HG03432 (cell line): ENCODE measurements around the gene ZBED3.

ENCODE experiments used
- ATAC-seq: cut with Tn5 transposase; IDR thresholded peaks from one replicate; pipeline ENCODE4 v1.9.1; 2021; ENCODE audit warnings: mild to moderate bottlenecking, moderate library complexity; ENCODE audit not compliant: unreplicated experiment

The ZBED3 gene

DNA sequence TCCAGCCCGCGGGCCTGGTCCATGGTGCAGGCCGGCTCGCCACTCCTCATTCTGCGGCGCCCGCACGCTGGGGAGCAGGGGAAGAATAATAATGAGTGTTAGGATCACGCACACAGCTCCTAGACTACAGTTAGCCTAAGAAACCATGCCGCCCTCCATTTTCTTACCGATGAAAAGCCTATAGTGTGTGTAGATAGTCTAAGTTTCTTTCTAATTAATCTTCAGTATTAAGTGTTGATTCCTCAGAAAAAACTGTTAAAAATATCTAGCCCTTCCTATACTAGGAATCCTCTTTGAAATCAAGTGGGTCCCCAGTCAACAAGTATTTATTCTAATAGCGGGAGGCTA, 9.3 kb downstream of the ZBED3 start:
- ATAC-seq = no peak

DNA sequence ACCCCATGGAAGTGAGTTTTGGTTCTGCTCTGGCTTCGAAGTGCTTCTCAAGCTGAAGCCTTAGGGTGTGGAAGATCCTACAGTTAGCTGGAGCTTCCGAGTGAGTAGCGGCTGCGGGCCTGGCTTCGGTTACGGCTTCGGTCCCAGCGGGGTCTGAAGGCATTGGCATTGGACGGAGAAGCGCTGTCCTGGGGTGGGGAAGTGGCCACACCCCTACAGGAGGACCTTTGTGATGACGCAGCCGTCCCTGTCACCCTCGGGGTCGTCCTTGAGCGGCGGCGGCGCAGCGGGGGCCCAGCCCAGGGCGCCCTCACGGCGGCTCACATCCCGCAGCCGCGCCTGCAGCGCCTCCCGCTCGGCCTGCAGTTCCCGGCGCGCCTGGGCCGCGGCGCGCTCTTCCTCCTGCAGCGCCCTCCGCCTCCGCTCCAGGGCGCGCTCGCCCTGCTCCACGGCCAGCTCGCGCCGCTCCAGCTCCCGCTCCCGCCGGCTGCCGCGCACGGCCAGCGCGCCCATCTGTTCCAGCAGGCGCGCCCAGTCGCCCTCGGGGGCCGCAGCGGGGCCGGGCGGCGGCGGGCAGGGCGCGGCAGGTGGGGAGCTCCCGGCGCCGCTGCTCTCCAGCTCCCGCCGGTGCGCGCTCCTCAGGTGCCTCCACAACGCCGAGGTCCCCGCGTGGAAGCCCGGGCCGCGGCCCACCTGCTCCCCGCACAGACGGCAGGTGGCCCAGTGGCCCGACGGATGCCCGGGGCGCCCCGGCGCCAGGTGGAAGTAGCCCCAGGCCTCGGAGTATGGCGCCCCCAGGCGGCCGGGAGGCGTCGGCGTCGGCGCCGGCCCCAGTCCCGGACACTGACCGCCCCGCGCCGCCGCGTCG, 9.9 kb downstream of the ZBED3 start:
- peak; percentile 91 for ATAC-seq

DNA sequence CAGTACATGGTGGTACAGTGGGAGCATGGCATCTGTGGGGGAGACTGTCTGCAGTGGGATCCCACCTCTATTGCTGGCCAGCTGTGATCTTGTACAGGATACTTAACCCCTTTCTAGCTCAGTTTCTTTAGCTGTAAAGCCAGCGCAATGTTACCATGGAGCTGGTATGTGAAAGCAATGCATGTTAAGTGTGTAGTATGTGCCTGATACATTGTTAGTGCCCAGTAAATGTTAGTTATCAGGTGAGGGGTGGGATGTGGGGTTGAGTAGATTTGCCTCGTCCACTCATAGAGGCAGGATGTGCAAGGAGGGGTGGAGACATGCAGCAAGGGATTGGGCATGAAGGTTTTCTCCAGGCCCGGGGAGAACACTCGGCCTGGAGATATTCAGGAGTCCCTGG, 12.3 kb downstream of the ZBED3 start:
- no peak for ATAC-seq

DNA sequence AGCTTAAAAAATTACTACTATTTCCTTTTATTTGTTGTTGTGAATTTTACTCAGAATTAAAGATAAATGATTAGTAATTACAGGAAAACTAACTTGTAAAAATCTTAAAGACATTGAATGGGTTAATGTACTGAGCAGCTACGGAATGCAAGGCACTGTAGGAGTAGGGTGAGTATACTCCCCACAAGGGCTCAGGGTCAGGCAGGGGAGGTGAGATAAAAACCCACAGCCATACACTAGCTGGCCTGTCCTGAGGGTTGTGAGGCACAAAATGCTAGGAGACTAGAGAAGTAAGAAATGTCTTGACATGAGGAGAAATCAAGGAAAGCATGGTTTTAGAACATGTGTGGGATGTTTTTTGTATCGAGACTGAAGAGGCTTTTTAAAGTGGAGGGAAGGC, 13.4 kb downstream of the ZBED3 start:
- no peak for ATAC-seq

DNA sequence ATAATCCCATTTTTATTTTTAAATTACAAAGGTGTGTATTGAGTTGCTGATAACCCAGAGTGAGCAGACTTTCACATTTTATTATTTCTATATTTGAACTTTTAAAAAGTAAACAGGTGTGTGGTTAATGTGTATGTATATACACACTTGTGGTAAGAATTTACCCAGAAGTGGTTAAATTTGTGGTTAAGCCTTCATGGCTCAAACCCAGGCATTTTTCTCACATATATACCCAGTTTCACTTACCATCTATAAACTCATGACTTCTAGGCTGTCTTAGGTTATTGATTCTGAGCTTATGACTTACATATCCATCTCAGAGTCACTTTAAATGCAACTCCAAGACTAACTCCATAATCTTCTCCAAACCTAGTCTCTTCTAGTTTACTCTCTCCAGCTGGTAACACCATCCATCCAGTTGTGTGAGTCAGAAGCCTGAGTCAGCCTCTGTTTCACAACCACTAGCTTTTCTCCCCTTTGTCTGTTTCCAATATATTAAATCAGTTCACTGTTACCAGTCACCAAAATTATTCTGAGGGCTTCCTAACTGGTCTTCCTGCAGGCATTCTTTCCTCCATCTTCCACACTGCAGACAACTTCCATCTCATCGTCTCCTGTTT, 20.2 kb downstream of the ZBED3 start:
- ATAC-seq = peak; percentile 72

DNA sequence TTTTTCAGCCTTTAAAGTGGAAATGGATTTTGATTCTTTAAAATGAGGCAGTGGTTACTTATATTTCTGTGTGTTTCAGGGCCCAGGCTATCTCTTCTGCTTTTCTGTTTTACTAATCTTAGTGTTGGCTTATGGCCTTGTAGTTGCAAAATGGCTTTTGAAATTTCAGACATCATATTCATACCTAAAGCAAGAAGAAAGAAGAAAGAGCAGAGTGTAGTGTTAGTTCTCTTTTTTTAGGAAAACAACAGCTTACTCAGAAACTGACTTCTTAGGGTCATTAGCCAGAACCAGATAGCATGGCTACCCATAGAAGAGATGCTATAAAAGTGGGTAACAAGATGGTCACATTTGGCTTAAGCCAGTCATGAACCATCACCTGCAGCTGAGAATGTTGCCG, 20.9 kb downstream of the ZBED3 start:
- ATAC-seq = peak; percentile 28

DNA sequence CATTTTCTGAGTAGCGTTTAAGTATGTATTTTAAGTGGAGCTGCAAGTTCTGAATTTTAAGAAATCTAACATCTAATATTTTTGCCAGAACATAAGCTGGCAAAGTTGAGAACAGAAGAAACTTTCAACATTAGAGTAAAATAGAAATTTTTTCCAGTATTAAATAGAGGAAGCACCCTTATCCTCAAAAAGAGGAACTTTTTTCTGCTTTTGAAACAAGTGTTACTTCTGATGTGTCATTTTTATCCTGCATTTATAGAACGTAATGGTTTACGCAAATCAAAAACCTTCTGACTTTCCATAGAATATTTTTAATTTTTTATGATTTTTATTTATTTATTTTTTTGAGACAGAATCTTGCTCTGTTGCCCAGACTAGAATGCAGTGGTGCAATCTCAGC, 21.8 kb downstream of the ZBED3 start:
- ATAC-seq = no peak

DNA sequence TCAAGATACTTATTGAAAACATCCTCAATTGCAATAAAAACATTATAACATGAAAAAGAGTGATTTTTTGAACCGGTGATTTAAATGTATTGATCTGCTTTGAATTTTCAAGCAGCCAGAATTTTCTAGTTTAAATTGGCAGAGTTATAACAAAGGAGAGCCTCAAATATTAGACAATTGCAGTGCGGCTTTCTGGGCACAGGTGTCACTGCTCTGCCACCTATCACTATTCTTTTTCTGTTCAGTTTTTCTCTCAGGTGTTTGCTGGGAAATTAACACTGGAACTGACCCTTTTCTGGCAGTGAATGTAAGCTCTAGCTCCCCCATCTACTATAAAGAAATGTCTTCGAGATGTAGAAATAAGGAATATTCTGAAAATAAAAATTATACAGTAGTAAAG, 23.0 kb downstream of the ZBED3 start:
- no peak for ATAC-seq

DNA sequence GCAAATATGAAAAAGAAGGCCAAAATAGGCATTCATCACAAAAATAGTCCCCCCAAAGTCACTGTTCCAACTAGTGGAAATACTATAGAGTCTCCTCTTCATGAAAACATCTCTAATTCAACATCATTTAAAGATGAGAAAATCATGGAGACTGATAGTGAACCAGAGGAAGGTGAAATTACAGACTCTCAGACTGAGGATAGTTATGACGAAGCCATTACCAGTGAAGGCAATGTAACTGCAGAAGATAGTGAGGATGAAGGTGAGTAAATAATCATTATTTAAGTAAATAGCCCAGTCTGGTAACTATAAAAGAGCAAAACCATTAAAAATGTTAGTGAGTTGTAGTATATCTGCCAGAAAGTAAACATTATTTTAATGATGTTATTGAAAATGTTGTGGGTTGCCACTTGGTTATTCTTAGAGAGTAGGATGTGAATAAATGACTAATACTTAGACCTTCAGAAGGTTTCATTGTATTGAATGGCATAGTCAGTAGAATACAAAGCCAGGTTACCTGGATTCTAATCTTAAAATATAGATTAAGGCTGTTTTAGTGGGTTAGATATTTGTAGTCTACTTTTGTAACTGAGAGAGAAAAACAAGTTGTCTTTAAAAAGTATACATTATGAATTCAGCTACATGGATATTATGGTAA, 40.5 kb downstream of the ZBED3 start:
- no peak for ATAC-seq

DNA sequence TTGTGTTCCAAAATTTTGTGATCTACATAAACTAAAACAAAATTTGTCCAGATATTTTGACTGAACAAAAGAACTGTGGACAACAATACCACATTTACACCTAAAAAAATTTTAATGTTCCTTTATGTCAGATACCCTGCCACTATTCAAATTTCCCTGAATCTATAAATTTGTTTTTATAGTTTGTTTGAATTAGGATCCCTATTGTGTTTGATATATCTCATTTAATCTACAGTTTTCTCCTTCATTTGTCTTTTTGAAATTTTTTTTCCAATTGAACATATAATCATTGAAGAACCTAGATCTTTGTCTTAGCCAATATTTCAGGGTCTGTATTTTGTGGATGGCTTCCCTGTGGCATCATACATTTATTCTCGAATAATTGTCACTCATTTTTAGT, 51.1 kb downstream of the ZBED3 start:
- no peak for ATAC-seq

DNA sequence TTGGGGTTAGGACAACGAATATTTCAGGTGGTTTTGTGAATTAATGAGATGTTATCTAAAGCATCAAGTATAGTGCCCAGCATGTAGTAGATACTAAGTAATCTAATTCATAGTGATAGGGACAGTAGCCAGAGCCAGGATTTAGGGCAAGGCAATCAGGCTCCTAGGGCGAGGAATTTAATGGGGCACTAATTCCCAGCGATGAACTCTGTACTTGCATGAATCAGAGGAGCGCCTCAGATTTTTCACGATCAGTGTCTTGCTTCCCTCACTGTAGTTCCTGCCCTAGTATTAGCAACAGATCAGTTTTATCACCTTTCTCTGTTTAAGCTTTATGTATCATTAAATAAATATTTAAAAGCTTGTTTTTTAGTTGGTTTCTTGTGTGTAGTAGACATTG, 53.7 kb downstream of the ZBED3 start:
- ATAC-seq = no peak

DNA sequence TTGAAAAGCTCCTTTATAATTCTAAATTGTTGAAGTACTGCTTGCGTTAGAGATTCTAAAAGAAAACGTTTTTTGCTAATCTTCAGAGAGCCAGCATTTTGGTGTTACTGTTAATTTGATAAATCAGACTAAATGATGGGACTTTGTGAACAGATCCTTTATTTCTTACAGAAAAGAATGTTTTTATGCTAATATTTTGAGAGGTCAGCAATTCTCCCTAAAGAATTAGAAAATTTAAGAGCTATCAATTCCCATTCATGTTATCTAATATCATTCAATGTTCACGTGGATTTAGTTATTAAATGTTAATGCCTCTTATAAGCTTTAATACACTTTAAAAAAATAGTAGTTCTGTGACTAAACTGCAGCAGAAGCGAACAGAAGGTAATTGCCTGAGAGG, 54.5 kb downstream of the ZBED3 start:
- no peak for ATAC-seq

DNA sequence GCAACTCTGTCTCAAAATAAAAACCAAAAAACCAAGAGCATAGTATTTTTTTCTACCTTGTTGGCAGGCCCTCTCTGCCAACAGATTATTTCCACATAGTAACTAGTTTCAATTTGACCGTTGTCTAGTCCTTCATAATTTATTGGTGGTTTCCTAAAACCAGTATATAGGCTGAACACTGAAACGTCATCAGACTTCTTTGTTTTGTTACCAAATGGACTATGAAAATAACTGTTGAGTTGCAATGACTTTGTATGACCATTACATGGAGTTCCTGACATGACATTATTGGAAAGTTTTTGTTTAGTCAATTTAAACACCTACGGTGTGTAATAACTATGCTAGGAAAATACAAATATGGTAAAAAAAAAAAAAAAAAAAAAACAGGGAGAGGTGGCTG, 55.2 kb downstream of the ZBED3 start:
- ATAC-seq = no peak

DNA sequence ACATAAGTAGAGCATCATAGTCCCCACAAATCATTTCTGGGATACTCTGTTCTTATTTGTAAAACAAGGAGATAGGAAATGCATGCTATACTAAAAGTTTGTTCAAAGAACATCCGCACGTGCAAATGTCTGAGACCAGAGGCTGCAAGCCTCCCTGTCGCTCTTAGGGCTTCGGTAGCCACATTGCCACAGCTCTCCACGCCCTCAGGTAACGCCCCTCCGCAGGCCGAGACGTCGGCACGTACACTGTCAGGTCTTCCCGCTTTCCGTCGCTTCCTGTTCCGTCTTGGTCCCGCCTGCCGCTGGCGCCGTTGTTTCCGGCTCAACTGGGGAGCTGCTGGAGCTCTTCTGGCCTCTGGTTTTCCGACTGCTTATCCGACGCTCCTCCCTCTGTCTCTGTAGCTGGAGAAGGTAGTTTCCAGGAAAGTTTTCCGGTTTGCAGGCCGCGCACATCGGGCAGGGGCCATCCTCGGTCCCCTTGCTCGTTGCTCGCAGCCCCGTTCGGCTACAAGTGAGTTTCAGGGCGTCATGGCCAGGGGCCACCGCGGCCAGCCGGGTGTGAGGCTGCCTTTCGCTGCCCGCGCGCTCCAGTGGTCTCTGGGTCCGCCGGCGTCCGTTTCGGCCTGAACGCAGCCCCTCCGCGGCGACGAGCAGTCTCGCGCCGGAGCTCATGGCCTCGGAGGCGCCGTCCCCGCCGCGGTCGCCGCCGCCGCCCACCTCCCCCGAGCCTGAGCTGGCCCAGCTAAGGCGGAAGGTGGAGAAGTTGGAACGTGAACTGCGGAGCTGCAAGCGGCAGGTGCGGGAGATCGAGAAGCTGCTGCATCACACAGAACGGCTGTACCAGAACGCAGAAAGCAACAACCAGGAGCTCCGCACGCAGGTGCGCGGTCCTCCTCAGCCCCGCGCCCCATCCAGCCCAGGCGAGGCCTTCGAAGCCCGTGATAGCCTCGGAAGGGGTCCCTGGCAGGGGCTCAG, 56.7 kb downstream of the ZBED3 start, which contains the start of gene AGGF1:
Gene AGGF1, plus strand, starts transcription at position 308 of the 975 bp plus-strand sequence. Its CDS starts 363 bp downstream, at position 671.
- peak; percentile 98 for ATAC-seq

DNA sequence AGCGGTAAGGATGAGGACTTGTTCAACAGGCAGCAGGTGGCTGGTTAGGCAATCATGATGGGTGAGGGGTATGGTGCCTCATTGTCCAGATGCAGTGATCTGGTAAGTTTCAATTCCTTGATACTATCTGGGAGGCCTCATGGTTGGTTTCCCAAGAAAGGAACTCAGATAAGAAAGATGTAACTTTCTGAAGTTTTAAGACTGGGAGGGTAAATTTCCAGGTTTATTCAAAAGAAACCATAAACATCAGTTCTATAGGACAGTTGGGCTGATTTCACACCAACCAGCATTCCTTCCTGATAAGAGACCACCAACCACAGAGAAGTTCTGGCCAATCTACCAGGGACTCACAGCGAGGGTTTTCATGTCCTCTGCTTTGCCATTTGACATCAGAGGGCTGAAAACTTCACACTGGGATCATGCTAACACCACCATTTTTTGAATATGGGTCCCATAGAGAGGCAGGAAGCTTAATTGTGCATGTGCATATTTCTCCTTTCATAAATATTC, 57.7 kb downstream of the ZBED3 start:
- no peak for ATAC-seq

DNA sequence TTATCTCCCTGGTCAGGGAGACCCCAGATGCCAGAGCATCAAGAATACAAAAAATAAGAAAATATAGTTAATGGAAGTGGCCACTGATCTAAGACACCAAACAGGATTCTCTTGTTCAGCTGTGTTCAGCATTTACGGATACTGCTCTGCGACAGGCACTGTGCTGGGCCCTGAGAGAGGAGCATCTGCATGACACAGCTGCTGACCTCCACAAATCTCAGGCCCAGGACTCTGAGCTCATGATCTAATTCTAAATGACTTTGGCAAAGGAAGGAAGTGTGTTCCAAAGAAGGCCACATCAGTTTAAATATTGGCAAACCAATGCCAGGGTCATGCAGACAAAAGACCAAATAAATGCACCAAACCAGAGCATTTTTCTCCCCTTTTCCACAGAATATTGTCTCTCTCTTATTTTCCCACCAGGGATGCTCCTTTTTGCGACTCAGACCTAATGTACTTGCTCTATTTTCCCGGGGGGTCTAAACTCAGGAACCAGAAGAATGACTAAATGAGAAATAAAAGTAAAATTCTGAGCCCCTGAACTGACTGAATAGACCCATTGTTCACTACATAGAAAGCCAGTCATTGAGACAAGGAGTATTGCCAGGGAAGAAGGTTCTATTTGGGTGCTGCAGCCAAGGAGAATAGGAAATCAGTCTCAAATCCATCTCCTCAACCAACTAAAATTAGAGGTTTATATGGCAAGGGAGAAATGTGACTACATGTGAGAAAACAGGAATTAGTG, 58.3 kb downstream of the ZBED3 start:
- ATAC-seq = no peak

DNA sequence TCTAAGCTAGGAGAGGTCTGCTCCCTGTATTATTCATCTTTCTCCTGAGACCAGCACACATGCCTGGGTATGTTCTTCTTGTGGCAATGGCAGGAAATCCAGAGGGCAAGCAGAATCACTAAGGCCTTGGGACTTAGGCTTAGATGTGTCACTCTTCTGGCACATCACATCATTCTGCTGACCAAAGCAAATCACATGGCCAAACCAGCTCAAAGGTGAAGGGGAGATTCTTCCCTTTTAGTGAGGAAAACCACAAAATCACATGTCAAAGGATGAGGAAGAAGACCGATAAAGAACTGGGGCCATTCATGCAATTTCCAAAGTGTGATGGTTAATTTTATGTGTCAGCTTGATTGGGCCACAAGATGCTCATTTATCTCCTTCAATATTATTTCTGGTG, 62.6 kb downstream of the ZBED3 start:
- ATAC-seq = no peak

DNA sequence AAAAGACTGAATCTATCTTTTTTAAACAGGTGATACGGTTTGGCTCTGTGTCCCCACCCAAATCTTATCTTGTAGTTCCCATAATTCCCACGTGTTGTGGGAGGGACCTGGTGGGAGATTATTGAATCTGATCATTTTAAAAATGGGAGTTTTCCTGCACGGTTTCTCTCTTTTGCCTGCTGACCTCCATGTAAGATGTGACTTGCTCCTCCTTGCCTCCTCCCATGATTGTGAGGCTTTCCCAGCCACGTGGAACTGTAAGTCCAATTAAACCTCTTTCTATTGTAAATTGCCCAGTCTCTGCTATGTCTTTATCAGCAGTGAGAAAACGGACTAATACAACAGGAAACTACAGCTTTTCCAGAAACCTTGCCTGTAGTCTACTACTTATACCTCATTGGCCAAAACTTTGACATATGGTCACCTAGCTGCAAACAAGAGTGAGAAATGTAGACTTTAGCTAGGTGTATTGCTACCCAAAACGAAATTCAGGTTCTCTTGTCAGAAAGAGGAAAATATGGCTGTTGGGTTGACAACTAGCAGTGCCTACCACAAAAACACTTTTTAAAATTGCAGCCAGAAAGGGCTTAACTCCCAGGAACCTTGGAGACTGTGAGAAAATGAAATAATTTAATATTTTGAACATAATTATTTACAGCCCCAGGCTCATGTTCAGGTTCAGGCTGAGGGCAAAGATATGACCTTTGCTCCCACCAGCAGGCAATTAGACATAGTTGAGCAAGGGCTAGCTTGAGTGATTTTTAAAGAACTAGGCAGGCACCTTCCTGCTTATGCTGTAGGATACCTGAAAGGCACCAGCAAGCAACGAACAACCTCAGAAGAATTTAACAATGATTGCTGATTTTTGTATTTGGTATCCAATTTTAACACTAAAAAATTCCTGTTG, 64.3 kb downstream of the ZBED3 start:
- ATAC-seq = no peak
